OCI-LY1 (cell line): ENCODE measurements around the gene CELA2B.
"Not testable (repeated sequence)": the region's sequence is repeated elsewhere in the genome, so short reads cannot be mapped to it uniquely, and the experiment has no call there.

Experiments used
- H2AFZ ChIP-seq: fragments of 200-600 bp; sonication (generic), shearing (Covaris generic); 2 replicates; pipeline ENCODE4 v1.6.0; 2014; ENCODE audit warnings: antibody characterized with exemption, mild to moderate bottlenecking, low read length
- H3F3A ChIP-seq: fragments of 200-600 bp; sonication (generic), shearing (Covaris generic); 2 replicates; pipeline ENCODE4 v1.6.0; 2014; ENCODE audit warnings: mild to moderate bottlenecking, antibody characterized with exemption, low read length, moderate library complexity; ENCODE audit not compliant: insufficient read depth
- H3K27ac ChIP-seq: fragments of 200-600 bp; sonication (generic); 2 replicates; pipeline ENCODE4 v1.5.1; 2014; ENCODE audit warnings: low read length, mixed run types, mild to moderate bottlenecking, low read depth; ENCODE audit not compliant: poor library complexity, severe bottlenecking
- H3K27me3 ChIP-seq: fragments of 200-600 bp; sonication (generic); 2 replicates; pipeline ENCODE4 v1.6.0; 2014; ENCODE audit warnings: antibody characterized with exemption, mild to moderate bottlenecking, low read length, moderate library complexity; ENCODE audit not compliant: insufficient read depth
- H3K36me3 ChIP-seq: fragments of 200-600 bp; sonication (generic); 2 replicates; pipeline ENCODE4 v1.6.1; 2014; ENCODE audit warnings: mild to moderate bottlenecking, antibody characterized with exemption, low read length, moderate library complexity, mixed read lengths; ENCODE audit not compliant: insufficient read depth
- H3K4me1 ChIP-seq: fragments of 200-600 bp; sonication (generic); 2 replicates; pipeline ENCODE4 v1.5.1; 2014; ENCODE audit warnings: mild to moderate bottlenecking, low read length, moderate library complexity; ENCODE audit not compliant: insufficient read depth, severe bottlenecking
- H3K4me2 ChIP-seq: fragments of 200-600 bp; sonication (generic), shearing (Covaris generic); 2 replicates; pipeline ENCODE4 v1.6.1; 2014; ENCODE audit warnings: low read length
- H3K4me3 ChIP-seq: fragments of 200-600 bp; sonication (generic); 2 replicates; pipeline ENCODE4 v1.5.1; 2014; ENCODE audit warnings: low read length, low read depth, mild to moderate bottlenecking, mixed read lengths; ENCODE audit not compliant: poor library complexity, severe bottlenecking
- H3K79me2 ChIP-seq: fragments of 200-600 bp; shearing (Covaris generic); 2 replicates; pipeline ENCODE4 v1.6.1; 2016; ENCODE audit warnings: mixed run types, low read length, mixed read lengths; ENCODE audit not compliant: insufficient read depth
- H3K9ac ChIP-seq: fragments of 200-600 bp; sonication (generic), shearing (Covaris generic); 2 replicates; pipeline ENCODE4 v1.6.1; 2014; ENCODE audit warnings: mild to moderate bottlenecking, low read length, mixed read lengths
- H3K9me2 ChIP-seq: fragments of 200-600 bp; sonication (generic), shearing (Covaris generic); 2 replicates; pipeline ENCODE4 v1.6.1; 2014; ENCODE audit warnings: low read depth, mild to moderate bottlenecking, low read length, mixed read lengths
- H3K9me3 ChIP-seq: fragments of 200-600 bp; shearing (Covaris generic); 2 replicates; pipeline ENCODE4 v1.6.1; 2014; ENCODE audit warnings: low read length, mixed read lengths
- H4K20me1 ChIP-seq: fragments of 200-600 bp; sonication (generic), shearing (Covaris generic); 2 replicates; pipeline ENCODE4 v1.6.0; 2016; ENCODE audit warnings: mild to moderate bottlenecking, low read length; ENCODE audit not compliant: insufficient read depth
- CTCF ChIP-seq: fragments of 200-600 bp; sonication (generic), shearing (Covaris generic); IDR thresholded peaks from 2 replicates; pipeline ENCODE4 v1.5.1; 2017; ENCODE audit warnings: mild to moderate bottlenecking, antibody characterized with exemption, low read length, moderate library complexity, mixed read lengths
- EZH2 ChIP-seq: fragments of 200-600 bp; sonication (generic), shearing (Covaris generic); IDR thresholded peaks from 2 replicates; pipeline ENCODE4 v1.8.0; 2017; ENCODE audit warnings: borderline replicate concordance, mixed run types, mild to moderate bottlenecking, antibody characterized with exemption, low read length, moderate library complexity, mixed read lengths

The CELA2B gene

GRCh38 chr1:15471723-15472122 lies 4.2 kb upstream of the CELA2B start:
- not testable (repeated sequence) for H3K4me1 ChIP-seq, H3K9me3 ChIP-seq, H3K36me3 ChIP-seq, H4K20me1 ChIP-seq, H3K27me3 ChIP-seq, H2AFZ ChIP-seq, H3K79me2 ChIP-seq, H3K4me3 ChIP-seq, H3K4me2 ChIP-seq, H3K9ac ChIP-seq, H3K9me2 ChIP-seq, H3F3A ChIP-seq, H3K27ac ChIP-seq

GRCh38 chr1:15472587-15472986 lies 3.3 kb upstream of the CELA2B start:
- no peaks in the 10 kb centered on the region for H3K9me3 ChIP-seq
- no peak overlapping the region for H3K9ac ChIP-seq
- TF ChIP-seq EZH2 (no peak), CTCF (no peak)

GRCh38 chr1:15476927-15477326 lies 1.0 kb downstream of the CELA2B start:
- Histone ChIP-seq H3K9me2 (no peaks in the 10 kb centered on the region), H3K9ac (no peak overlapping the region), H3K4me3 (no peak overlapping the region), H3K27ac (no peak overlapping the region), H3K9me3 (no peaks in the 10 kb centered on the region), H4K20me1 (no peaks in the 10 kb centered on the region), H3K27me3 (0 out of 2 replicates have a peak, but pooled peaks cover 4% of the 10 kb centered on the region), H3K4me2 (no peak overlapping the region), H3K4me1 (no peaks in the 10 kb centered on the region), H3K36me3 (no peaks in the 10 kb centered on the region), H2AFZ (no peak overlapping the region), H3F3A (no peaks in the 10 kb centered on the region), H3K79me2 (no peaks in the 10 kb centered on the region)
- TF ChIP-seq CTCF (no peak), EZH2 (no peak)

More at GRCh38 chr1:15472587-15472986, 3.3 kb upstream of the CELA2B start:
- Histone ChIP-seq H3K79me2 (no peaks in the 10 kb centered on the region), H3K4me1 (no peaks in the 10 kb centered on the region), H4K20me1 (no peaks in the 10 kb centered on the region), H3K4me2 (no peak overlapping the region), H3K36me3 (no peaks in the 10 kb centered on the region), H3K27ac (no peak overlapping the region), H3K9me2 (no peaks in the 10 kb centered on the region), H2AFZ (no peak overlapping the region), H3K27me3 (0 out of 2 replicates have a peak, but pooled peaks cover 4% of the 10 kb centered on the region), H3F3A (no peaks in the 10 kb centered on the region), H3K4me3 (no peak overlapping the region)

GRCh38 chr1:15477646-15478212 lies 1.8 kb downstream of the CELA2B start:
- no peaks in the 10 kb centered on the region for H3F3A ChIP-seq
- H3K36me3 ChIP-seq, result no peaks in the 10 kb centered on the region
- H3K9me2 ChIP-seq, result no peaks in the 10 kb centered on the region
- no peaks in the 10 kb centered on the region for H4K20me1 ChIP-seq
- no peak overlapping the region for H3K9ac ChIP-seq
- no peak overlapping the region for H3K27ac ChIP-seq
- 0 out of 2 replicates have a peak, but pooled peaks cover 4% of the 10 kb centered on the region for H3K27me3 ChIP-seq
- H3K4me2 ChIP-seq, result no peak overlapping the region
- no peaks in the 10 kb centered on the region for H3K79me2 ChIP-seq
- no peaks in the 10 kb centered on the region for H3K4me1 ChIP-seq
- H2AFZ ChIP-seq, result no peak overlapping the region
- H3K9me3 ChIP-seq, result no peaks in the 10 kb centered on the region
- no peak overlapping the region for H3K4me3 ChIP-seq
- TF ChIP-seq CTCF (no peak), EZH2 (no peak)
